HEK293T (cell line): Measurements from ENCODE around the gene DQX1.

ENCODE experiments used
- BHLHE40 ChIP-seq: fragments of 450-650 bp; IDR thresholded peaks from 2 replicates; pipeline ENCODE4 v1.6.1; 2016; ENCODE audit warnings: mild to moderate bottlenecking, moderate library complexity, borderline replicate concordance
- FOXM1 ChIP-seq: fragments of 450-650 bp; IDR thresholded peaks from 2 replicates; pipeline ENCODE4 v1.6.1; 2017; ENCODE audit warnings: mild to moderate bottlenecking, borderline replicate concordance
- HDGF ChIP-seq: fragments of 450-650 bp; IDR thresholded peaks from 2 replicates; pipeline ENCODE4 v1.6.1; 2017; ENCODE audit warnings: antibody characterized with exemption, borderline replicate concordance
- LEF1 ChIP-seq: fragments of 450-650 bp; IDR thresholded peaks from 2 replicates; pipeline ENCODE4 v1.6.1; 2017; ENCODE audit warnings: mild to moderate bottlenecking, borderline replicate concordance
- NFRKB ChIP-seq: fragments of 450-650 bp; IDR thresholded peaks from 2 replicates; pipeline ENCODE4 v1.6.1; 2016; ENCODE audit warnings: mild to moderate bottlenecking, moderate library complexity
- TARDBP ChIP-seq: fragments of 450-650 bp; IDR thresholded peaks from 2 replicates; pipeline ENCODE4 v1.6.1; 2016
- TF ChIP-seq, protein P1 (sequence below): fragments of 450-650 bp; IDR thresholded peaks from 2 replicates; pipeline ENCODE4 v1.6.1; 2016

DNA sequence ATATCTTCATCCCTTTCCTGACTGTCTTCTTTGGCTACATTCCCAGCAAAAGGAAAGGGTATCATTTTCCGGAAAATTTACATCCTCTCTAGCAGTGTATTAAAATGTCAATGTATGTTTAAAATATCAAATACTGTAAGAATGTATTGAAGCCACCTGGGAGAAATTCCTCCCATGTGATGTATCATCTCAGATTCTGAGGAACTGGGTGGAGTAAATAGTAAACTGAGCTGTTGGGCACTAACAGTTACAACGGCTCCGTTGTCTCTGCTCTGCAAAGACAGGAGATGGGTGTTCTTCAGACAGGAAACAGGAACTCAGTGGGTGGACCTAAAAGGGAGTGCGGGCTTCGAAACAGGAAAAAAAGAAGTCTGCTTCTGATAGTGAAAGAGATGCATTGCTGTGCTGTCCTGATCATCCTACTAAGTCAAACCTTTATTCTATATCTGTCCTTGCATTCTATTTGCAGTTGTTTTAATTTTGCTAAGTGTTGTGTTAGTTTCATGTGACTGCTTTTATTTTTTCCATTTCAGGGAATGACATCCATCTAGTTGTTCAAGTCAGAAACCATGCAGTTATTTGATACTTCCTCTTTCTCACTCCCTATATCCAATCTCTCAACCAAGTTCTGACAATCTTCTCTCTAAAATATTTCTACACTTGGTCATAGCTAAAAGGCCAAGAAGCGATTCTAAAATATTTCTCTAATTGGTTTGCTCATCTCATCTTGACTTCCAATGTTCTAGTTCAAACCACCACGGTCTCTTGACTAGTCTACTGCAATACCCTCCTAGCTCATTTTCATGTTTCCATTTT lies 47.9 kb upstream of the DQX1 start:
- TF ChIP-seq FOXM1: no peak
- TF ChIP-seq, protein P1, sequence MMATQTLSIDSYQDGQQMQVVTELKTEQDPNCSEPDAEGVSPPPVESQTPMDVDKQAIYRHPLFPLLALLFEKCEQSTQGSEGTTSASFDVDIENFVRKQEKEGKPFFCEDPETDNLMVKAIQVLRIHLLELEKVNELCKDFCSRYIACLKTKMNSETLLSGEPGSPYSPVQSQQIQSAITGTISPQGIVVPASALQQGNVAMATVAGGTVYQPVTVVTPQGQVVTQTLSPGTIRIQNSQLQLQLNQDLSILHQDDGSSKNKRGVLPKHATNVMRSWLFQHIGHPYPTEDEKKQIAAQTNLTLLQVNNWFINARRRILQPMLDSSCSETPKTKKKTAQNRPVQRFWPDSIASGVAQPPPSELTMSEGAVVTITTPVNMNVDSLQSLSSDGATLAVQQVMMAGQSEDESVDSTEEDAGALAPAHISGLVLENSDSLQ: no peak
- no peak for TF ChIP-seq HDGF
- no peak for TF ChIP-seq TARDBP
- no peak for TF ChIP-seq NFRKB
- TF ChIP-seq BHLHE40: no peak
- TF ChIP-seq LEF1: no peak
